Activated naive CD8-positive, alpha-beta T cell (primary cell): ENCODE data around the gene RPL27.

Experiments used
- H3K27ac Mint-ChIP-seq: one replicate; pipeline ENCODE4 v1.8.0; 2021; ENCODE audit warnings: mixed read lengths
- H3K27me3 Mint-ChIP-seq: one replicate; pipeline ENCODE4 v1.8.0; 2021; ENCODE audit warnings: mixed read lengths
- H3K36me3 Mint-ChIP-seq: one replicate; pipeline ENCODE4 v1.8.0; 2021; ENCODE audit warnings: mixed read lengths
- H3K4me1 Mint-ChIP-seq: one replicate; pipeline ENCODE4 v1.8.0; 2021; ENCODE audit warnings: low read depth, mixed read lengths
- H3K4me3 Mint-ChIP-seq: one replicate; pipeline ENCODE4 v1.8.0; 2021; ENCODE audit warnings: mild to moderate bottlenecking, mixed read lengths
- H3K9me3 Mint-ChIP-seq: one replicate; pipeline ENCODE4 v1.8.0; 2021; ENCODE audit warnings: low read depth, mixed read lengths

Gene RPL27

GRCh38 chr17:43011728-43012472 lies 13.7 kb downstream of the RPL27 start:
- Mint-ChIP-seq H3K4me1 (peaks cover 12% of the 10 kb centered on the region), H3K4me3 (no peak overlapping the region), H3K27ac (no peak overlapping the region), H3K36me3 (no peaks in the 10 kb centered on the region), H3K27me3 (no peaks in the 10 kb centered on the region), H3K9me3 (no peaks in the 10 kb centered on the region)

DNA sequence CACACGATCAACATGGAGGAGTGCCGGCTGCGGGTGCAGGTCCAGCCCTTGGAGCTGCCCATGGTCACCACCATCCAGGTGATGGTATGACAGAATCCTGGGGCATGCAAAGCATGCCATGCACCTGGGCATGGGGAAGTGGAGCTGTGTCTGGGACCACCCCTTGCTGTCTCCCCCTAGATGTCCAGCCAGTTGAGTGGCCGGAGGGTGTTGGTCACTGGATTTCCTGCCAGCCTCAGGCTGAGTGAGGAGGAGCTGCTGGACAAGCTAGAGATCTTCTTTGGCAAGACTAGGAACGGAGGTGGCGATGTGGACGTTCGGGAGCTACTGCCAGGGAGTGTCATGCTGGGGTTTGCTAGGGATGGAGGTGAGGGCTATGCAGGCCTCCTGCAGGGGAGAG lies 15.1 kb downstream of the RPL27 start:
- Mint-ChIP-seq H3K4me1 (peaks cover 12% of the 10 kb centered on the region), H3K36me3 (no peaks in the 10 kb centered on the region), H3K4me3 (no peak overlapping the region), H3K27me3 (no peaks in the 10 kb centered on the region), H3K9me3 (no peaks in the 10 kb centered on the region), H3K27ac (no peak overlapping the region)

DNA sequence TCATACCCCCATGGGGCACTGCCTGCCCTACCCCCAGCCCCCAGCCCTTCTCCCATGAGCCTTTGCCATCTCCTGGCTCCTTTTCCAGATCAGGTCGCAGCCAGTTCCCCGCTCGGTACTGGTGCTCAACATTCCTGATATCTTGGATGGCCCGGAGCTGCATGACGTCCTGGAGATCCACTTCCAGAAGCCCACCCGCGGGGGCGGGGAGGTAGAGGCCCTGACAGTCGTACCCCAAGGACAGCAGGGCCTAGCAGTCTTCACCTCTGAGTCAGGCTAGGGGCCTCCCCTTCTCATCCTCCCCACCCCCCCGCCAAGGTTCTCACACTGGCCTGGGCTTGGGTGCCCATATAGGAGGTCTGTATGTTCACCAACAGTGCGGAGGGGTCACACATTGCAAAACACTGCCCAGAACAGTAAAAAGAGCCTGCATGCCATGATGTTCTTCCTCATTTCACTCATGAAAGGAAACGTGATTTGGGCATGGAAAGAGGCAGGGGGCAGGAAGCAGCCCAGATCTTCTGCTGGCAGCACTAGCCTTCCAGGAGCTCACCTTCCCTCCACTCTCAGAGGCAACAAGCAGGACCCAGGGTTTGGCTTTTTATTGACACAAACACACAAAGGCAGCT lies 15.9 kb downstream of the RPL27 start:
- H3K27ac Mint-ChIP-seq: no peak overlapping the region
- H3K36me3 Mint-ChIP-seq: no peaks in the 10 kb centered on the region
- H3K9me3 Mint-ChIP-seq: no peaks in the 10 kb centered on the region
- no peaks in the 10 kb centered on the region for H3K27me3 Mint-ChIP-seq
- peaks cover 17% of the 10 kb centered on the region for H3K4me1 Mint-ChIP-seq
- no peak overlapping the region for H3K4me3 Mint-ChIP-seq

DNA sequence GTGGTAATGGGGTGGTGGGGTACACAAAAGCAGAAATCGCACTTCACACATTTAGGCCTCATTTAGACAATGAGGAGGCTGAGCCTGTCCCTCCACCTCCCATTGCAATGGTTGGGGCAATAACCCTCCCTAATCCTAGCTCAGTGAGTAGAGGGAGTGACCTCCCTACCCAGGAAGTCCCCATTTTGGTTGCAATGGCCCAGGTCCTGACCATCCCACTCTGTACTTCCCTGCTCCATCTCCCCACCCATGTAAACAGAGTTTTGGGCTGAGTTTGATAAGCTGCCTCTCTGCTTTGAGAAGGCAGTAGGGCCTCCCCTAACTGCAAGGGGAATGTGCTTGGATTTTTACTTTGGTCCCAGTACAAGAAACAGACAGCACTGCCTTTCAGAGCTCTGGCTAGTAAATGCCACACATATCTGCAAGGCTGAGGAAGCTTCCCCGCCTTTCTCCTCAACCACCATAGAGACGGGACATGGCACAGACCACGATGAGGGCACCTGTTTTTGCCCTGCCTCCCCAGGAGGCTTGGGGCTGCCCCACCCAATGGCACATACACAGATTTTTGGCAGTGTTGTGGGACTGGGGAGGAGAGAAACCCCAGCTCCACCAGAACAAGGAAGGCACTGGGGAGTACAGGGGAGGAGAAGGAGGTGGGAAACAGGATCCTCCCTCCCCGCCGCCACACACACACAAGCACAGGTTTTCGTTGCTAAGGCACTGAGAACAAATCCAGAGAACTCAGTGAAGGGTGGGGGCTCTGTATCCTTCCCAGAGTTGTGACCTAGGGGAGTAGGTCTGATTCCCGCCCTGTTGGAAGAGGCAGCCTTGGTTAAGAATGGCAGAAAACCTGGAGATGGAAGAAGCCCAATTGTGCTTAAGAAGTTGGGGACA lies 16.7 kb downstream of the RPL27 start:
- no peaks in the 10 kb centered on the region for H3K36me3 Mint-ChIP-seq
- no peaks in the 10 kb centered on the region for H3K9me3 Mint-ChIP-seq
- H3K27ac Mint-ChIP-seq: peak overlapping the region; percentile 14
- no peaks in the 10 kb centered on the region for H3K27me3 Mint-ChIP-seq
- peaks cover 23% of the 10 kb centered on the region for H3K4me1 Mint-ChIP-seq
- H3K4me3 Mint-ChIP-seq: no peak overlapping the region

GRCh38 chr17:43015579-43015978 lies 17.4 kb downstream of the RPL27 start:
- no peaks in the 10 kb centered on the region for H3K36me3 Mint-ChIP-seq
- H3K27me3 Mint-ChIP-seq: no peaks in the 10 kb centered on the region
- H3K4me3 Mint-ChIP-seq: no peak overlapping the region
- no peaks in the 10 kb centered on the region for H3K9me3 Mint-ChIP-seq
- H3K27ac Mint-ChIP-seq: no peak overlapping the region
- peaks cover 21% of the 10 kb centered on the region for H3K4me1 Mint-ChIP-seq

- no peak overlapping the region for H3K4me3 Mint-ChIP-seq
- peak overlapping the region; percentile 66 for H3K27ac Mint-ChIP-seq
- H3K9me3 Mint-ChIP-seq: no peaks in the 10 kb centered on the region
- H3K36me3 Mint-ChIP-seq: no peaks in the 10 kb centered on the region
- peaks cover 24% of the 10 kb centered on the region for H3K4me1 Mint-ChIP-seq
- H3K27me3 Mint-ChIP-seq: no peaks in the 10 kb centered on the region
Observed at GRCh38 chr17:43016216-43016615, 18.0 kb downstream of the RPL27 start.

- Mint-ChIP-seq H3K9me3 (no peaks in the 10 kb centered on the region), H3K36me3 (no peaks in the 10 kb centered on the region), H3K4me3 (no peak overlapping the region), H3K27me3 (no peaks in the 10 kb centered on the region), H3K4me1 (peaks cover 28% of the 10 kb centered on the region), H3K27ac (peak overlapping the region; percentile 8)
Observed at GRCh38 chr17:43018008-43018853, 20.0 kb downstream of the RPL27 start.

DNA sequence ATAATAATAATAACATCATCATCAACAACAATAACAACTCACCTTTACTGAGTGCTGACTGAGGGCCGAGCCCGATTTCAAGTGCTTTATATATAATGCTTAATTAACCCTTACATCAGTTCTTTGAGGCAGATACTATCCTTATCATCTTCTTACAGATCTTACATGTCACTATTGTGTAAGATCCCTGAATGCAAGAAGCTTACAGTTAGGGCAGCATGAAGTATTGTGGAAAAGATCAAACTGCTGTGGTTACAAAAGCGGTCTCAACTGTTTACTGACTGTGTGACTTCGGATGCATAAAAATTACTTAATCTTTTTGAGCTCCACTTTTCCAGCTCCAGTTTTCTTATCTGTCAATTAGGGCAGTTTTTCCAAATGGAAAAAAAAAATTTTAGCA lies 20.7 kb downstream of the RPL27 start:
- H3K36me3 Mint-ChIP-seq: no peaks in the 10 kb centered on the region
- no peak overlapping the region for H3K4me3 Mint-ChIP-seq
- no peaks in the 10 kb centered on the region for H3K9me3 Mint-ChIP-seq
- H3K27me3 Mint-ChIP-seq: no peaks in the 10 kb centered on the region
- peaks cover 28% of the 10 kb centered on the region for H3K4me1 Mint-ChIP-seq
- H3K27ac Mint-ChIP-seq: no peak overlapping the region

DNA sequence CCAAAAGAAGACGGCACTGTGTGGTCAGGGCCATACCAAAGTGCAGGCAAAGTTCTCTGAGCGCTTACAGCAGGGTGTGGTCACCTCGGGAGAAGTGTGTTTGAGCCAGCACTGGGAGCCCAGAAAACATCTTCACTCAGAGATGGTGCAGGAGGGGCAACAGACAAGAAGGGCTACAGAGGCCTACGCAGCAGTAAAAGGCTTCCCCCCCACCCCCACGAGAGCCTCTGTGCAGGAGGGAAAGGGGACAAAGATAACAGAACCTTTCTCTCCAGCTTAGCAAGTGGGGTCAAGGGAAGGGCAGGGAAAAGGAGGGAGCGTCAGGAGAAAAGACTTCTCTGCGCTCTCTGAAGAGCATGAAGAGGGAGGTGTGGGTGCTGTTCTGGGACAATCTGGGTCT lies 21.2 kb downstream of the RPL27 start:
- Mint-ChIP-seq H3K9me3 (no peaks in the 10 kb centered on the region), H3K4me1 (peaks cover 30% of the 10 kb centered on the region), H3K4me3 (no peak overlapping the region), H3K36me3 (no peaks in the 10 kb centered on the region), H3K27ac (no peak overlapping the region), H3K27me3 (no peaks in the 10 kb centered on the region)

DNA sequence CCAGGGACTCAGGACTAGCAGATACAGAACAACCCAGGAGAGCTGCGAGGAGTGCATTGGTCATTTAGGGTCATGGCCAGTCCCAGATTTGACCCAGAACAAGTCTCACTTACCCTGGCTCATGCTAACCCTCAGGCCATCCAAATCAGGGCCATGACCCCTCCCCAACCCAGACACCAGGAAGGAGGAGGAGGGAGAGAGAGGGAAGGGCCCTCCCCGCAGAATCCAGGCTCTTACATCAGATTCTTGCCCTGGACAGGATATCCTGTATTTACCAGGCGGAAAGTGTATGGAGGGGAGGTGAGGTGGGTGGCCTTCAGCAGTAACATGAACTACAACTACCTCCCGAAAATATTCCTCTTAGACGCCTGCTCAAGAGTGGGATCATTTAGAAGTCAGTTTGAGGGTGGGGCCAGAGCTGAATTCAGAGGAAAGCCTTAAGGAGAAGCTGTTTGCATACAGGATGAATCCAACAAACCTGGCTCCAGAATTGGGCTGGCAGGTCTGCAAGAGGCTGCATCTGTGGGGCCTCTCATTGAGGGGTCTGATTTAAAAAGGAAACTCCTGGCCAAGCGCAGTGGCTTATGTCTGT lies 21.9 kb downstream of the RPL27 start:
- no peak overlapping the region for H3K27ac Mint-ChIP-seq

DNA sequence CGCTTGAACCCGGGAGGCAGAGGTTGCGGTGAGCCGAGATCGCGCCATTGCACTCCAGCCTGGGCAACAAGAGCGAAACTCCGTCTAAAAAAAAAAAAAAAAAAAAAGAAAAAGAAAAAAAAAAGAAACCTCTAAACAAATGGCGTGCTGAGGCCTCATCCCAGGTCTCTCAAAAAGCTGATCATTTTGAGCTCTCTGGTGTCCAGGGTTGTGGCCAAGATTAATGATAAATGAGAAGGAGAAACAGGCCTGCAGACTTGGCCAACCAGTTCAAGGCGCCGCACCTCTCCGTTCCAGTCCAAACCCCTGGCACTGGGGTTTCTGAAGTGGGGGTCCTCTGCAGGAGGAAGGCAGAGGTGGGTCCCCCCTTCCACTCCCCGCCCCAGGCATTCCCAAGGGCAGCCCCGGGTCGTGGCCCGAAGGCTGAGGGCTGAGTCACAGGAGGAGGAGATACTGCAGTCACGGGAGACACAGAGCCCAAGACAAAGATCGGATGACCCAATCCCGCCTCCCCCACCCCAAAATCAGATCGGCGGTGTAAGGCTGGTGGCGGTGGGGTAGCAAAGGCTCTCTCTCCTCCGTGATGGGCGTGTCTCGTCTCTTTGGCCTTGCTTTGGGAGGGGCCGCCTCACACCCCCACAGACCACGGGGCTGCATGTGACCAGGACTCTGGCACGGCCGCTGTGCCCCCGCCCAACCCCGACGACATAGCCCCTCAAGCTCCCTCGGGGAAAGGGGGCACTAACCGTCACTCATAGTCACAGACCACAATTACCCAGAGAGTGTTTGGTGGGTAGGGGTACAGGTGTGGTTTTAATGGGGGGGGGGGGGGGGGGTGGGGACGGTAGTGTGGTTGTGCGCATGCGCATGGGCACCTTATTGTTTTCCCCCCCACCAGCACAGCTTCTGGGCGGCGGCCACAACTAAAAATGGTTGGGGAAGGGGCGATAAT lies 22.8 kb downstream of the RPL27 start:
- no peaks in the 10 kb centered on the region for H3K27me3 Mint-ChIP-seq
- H3K27ac Mint-ChIP-seq: peak overlapping the region; percentile 70
- peak overlapping the region; percentile 87 for H3K4me3 Mint-ChIP-seq
- H3K36me3 Mint-ChIP-seq: no peaks in the 10 kb centered on the region
- no peaks in the 10 kb centered on the region for H3K9me3 Mint-ChIP-seq
- peaks cover 35% of the 10 kb centered on the region for H3K4me1 Mint-ChIP-seq

More for the DNA sequence above, 21.9 kb downstream of the RPL27 start:
- peak overlapping the region; percentile 87 for H3K4me3 Mint-ChIP-seq
- H3K36me3 Mint-ChIP-seq: no peaks in the 10 kb centered on the region
- H3K27me3 Mint-ChIP-seq: no peaks in the 10 kb centered on the region
- H3K4me1 Mint-ChIP-seq: peaks cover 35% of the 10 kb centered on the region
- no peaks in the 10 kb centered on the region for H3K9me3 Mint-ChIP-seq

GRCh38 chr17:43021741-43022512 lies 23.7 kb downstream of the RPL27 start, which contains the start of gene VAT1:
Gene VAT1 (minus strand): TSS chr17:43022385. CDS start chr17:43022322, 63 bp downstream.
- Mint-ChIP-seq H3K9me3 (no peaks in the 10 kb centered on the region), H3K27me3 (no peaks in the 10 kb centered on the region), H3K4me3 (peak within 1 kb of the TSS; percentile 87), H3K4me1 (peaks cover 35% of the 10 kb centered on the region), H3K27ac (peak within 1 kb of the TSS; percentile 70), H3K36me3 (no peaks in the 10 kb centered on the region)
